Ascending aorta (tissue), 2 donors: ENCODE results near the gene RAB1A. TPM values are rescaled to one million over a fixed set of nuclear protein-coding genes. Genes with fewer than 3 reads are reported as not detected.

Source experiments
- DNase-seq, 2 donors: peaks; one replicate each; pipeline ENCODE4 v3.0.0-alpha.2; 2019; ENCODE audit warnings: low spot score in 2 of 2
- H3K27ac ChIP-seq, 2 donors: fragments of 200-600 bp; sonication (generic); one replicate each; pipeline ENCODE4 v1.5.1; 2016 to 2017; ENCODE audit warnings: mild to moderate bottlenecking in 1 of 2
- H3K27me3 ChIP-seq: fragments of 200-600 bp; sonication (generic); one replicate; pipeline ENCODE4 v1.5.1; 2017
- H3K36me3 ChIP-seq, 2 donors: fragments of 200-600 bp; sonication (generic); one replicate each; pipeline ENCODE4 v1.5.1; 2016
- H3K4me1 ChIP-seq, 2 donors: fragments of 200-600 bp; sonication (generic); one replicate each; pipeline ENCODE4 v1.5.1; 2016 to 2017; ENCODE audit warnings: mild to moderate bottlenecking in 1 of 2
- H3K4me3 ChIP-seq, 2 donors: fragments of 200-600 bp; sonication (generic); one replicate each; pipeline ENCODE4 v1.5.1; 2016 to 2017; ENCODE audit warnings: mild to moderate bottlenecking in 1 of 2
- H3K9me3 ChIP-seq, 2 donors: fragments of 200-600 bp; sonication (generic); one replicate each; pipeline ENCODE4 v1.5.1; 2016
- CTCF ChIP-seq, 3 experiments: fragments of 200-600 bp in 2 of 3; fragments of 450-650 bp in 1 of 3; sonication (generic) in 2 of 3; IDR thresholded peaks; one replicate each; pipeline ENCODE4 v1.5.1; 2016 to 2019; ENCODE audit warnings: antibody characterized with exemption in 3 of 3, mild to moderate bottlenecking in 1 of 3, moderate library complexity in 1 of 3
- intact Hi-C: fragments of 100-400 bp; cut with DNase I; formaldehyde crosslinking; loops from one replicate; pipeline ENCODE4 v1.15.1; 2023
- total RNA-seq: library from RNA; depleted of rRNA; stranded (reverse); fragments of >200 nt; gene quantifications from one replicate; pipeline ENCODE4 v1.1.0, GENCODE V29; 2016

The RAB1A gene
- total RNA-seq, 1 donor from 2014 or later = 56.4 TPM

DNA sequence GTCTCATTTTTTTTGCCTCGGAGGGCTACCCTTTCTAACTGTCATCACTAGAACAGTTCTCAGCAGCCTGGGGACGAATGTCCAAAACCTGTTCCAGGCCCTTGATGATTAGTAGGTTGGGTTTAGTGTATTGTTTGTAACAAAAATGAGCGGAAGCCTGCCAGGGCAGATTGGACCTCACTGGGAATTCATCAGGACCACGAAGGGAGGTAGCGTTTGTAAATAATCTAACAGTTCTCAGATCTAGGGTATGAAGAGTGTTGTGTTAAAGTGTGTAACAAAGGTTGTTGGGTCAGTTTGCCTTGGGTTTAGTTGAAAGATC, 72.9 kb downstream of the RAB1A start:
- Histone ChIP-seq H3K4me3 (peak overlapping the region; percentile 82 to 94), H3K27me3 (no peaks in the 10 kb centered on the region), H3K9me3 (no peaks in the 10 kb centered on the region), H3K27ac (peak overlapping the region; percentile 78 to 86), H3K36me3 (no peaks in the 10 kb centered on the region), H3K4me1 (peaks cover 4 to 30% of the 10 kb centered on the region in 2 donors)
- no peak for TF ChIP-seq CTCF (IDR thresholded peaks at IDR 0.05)
- DNase-seq = no peak
- intact Hi-C loops = loop anchor here (2.0 to 5.0 kb wide), 2 partner anchors 380 to 1470 kb away; partner anchors contain the start of genes MDH1 and WDPCP

GRCh38 chr2:65056215-65057053, 73.5 kb downstream of the RAB1A start, which contains the start of gene CEP68:
Gene CEP68, plus strand, starts transcription at chr2:65056416. Its CDS starts 13,029 bp downstream, at chr2:65069445.
- H3K27ac ChIP-seq = peak within 1 kb of the TSS; percentile 78 to 86
- no peaks in the 10 kb centered on the region for H3K27me3 ChIP-seq
- no peaks in the 10 kb centered on the region for H3K36me3 ChIP-seq
- H3K4me1 ChIP-seq = peaks cover 4 to 30% of the 10 kb centered on the region in 2 donors
- intact Hi-C loops = loop anchor here (1.0 to 5.0 kb wide), 4 partner anchors 67 to 1469 kb away; partner anchors contain the start of genes MDH1, RAB1A, SLC1A4 and WDPCP
- DNase-seq = peak; percentile 85 to 98
- peak within 1 kb of the TSS; percentile 82 to 94 for H3K4me3 ChIP-seq
- TF ChIP-seq CTCF (IDR thresholded peaks at IDR 0.05) = no peak
- no peaks in the 10 kb centered on the region for H3K9me3 ChIP-seq

GRCh38 chr2:65055422-65056214, 74.3 kb downstream of the RAB1A start:
- intact Hi-C loops = loop anchor here (1.0 to 5.0 kb wide), 4 partner anchors 66 to 1468 kb away; partner anchors contain the start of genes MDH1, RAB1A, SLC1A4 and WDPCP
- Histone ChIP-seq H3K27ac (peak overlapping the region; percentile 73 to 78), H3K4me1 (peaks cover 4 to 24% of the 10 kb centered on the region in 2 donors), H3K9me3 (no peaks in the 10 kb centered on the region), H3K4me3 (peak overlapping the region; percentile 82 to 94), H3K36me3 (no peaks in the 10 kb centered on the region), H3K27me3 (no peaks in the 10 kb centered on the region)
- TF ChIP-seq CTCF (IDR thresholded peaks at IDR 0.05) = no peak
- peak in 1 of 2 donors; percentile 76 for DNase-seq

GRCh38 chr2:65054749-65055421, 75.0 kb downstream of the RAB1A start:
- no peak for TF ChIP-seq CTCF (IDR thresholded peaks at IDR 0.05)
- no peaks in the 10 kb centered on the region for H3K9me3 ChIP-seq
- H3K4me3 ChIP-seq = peak overlapping the region in 1 of 2 donors; percentile 94
- no peak overlapping the region for H3K27ac ChIP-seq
- peaks cover 4 to 24% of the 10 kb centered on the region in 2 donors for H3K4me1 ChIP-seq
- H3K36me3 ChIP-seq = no peaks in the 10 kb centered on the region
- DNase-seq = no peak
- intact Hi-C loops = loop anchor here (5.0 kb wide), 1 partner anchor 1468 kb away; the partner anchor contains the start of genes MDH1 and WDPCP
- H3K27me3 ChIP-seq = no peaks in the 10 kb centered on the region

GRCh38 chr2:65053199-65053598, 76.7 kb downstream of the RAB1A start:
- H3K27ac ChIP-seq = no peak overlapping the region
- intact Hi-C loops = no loop called here

More at GRCh38 chr2:65053199-65053598, 76.7 kb downstream of the RAB1A start:
- DNase-seq = no peak
- Histone ChIP-seq H3K27me3 (no peaks in the 10 kb centered on the region), H3K4me1 (peaks cover 4 to 18% of the 10 kb centered on the region in 2 donors), H3K4me3 (no peak overlapping the region), H3K9me3 (no peaks in the 10 kb centered on the region), H3K36me3 (no peaks in the 10 kb centered on the region)
- TF ChIP-seq CTCF (IDR thresholded peaks at IDR 0.05) = no peak
